GM12892 (cell line): Measurements from ENCODE around the gene CBY1.

Experiments
- POLR2AphosphoS5 ChIP-seq: IDR thresholded peaks from 2 replicates; pipeline ENCODE4 v1.6.1; 2011; ENCODE audit warnings: low read depth, low read length, control low read depth
- TAF1 ChIP-seq: IDR thresholded peaks from 2 replicates; pipeline ENCODE4 v1.6.1; 2011; ENCODE audit warnings: low read depth, mild to moderate bottlenecking, control low read depth, low read length, borderline replicate concordance

GRCh38 chr22:38675833-38676232, 19.4 kb downstream of the CBY1 start:
- TF ChIP-seq TAF1, result no peak
- TF ChIP-seq POLR2AphosphoS5, result no peak
